HCT116 (cell line): Measurements from ENCODE around the gene CDK9. TPM values are rescaled to one million over a fixed set of nuclear protein-coding genes. Genes with fewer than 3 reads are reported as not detected.

ENCODE experiments used
- ATAC-seq: fragments of 200-7000 bp; cut with Tn5 transposase; 2 replicates; pipeline ENCODE4 v1.9.1; 2020; ENCODE audit warnings: mild to moderate bottlenecking, moderate library complexity
- BruUV-seq: library from RNA; stranded (reverse); fragments of 400-500 nt; replicated peaks from 2 replicates; lab custom pipeline; 2021; lab: Mats Ljungman, UMichigan
- CTCF ChIA-PET: fragments of 300-600 bp; sonication (Branson Sonifier 250); formaldehyde crosslinking; loops from one replicate; lab custom pipeline; 2021; ENCODE audit warnings: antibody characterized with exemption; lab: Charles Lee
- POLR2A ChIA-PET: fragments of 300-600, 350-600 bp; sonication (Branson Sonifier 250); formaldehyde crosslinking; loops from one replicate; lab custom pipeline; 2021; ENCODE audit warnings: antibody characterized with exemption; lab: Charles Lee
- RAD21 ChIA-PET, 2 experiments: fragments of 300-600 bp; sonication (Branson Sonifier 250); formaldehyde crosslinking; loops; one replicate each; lab custom pipeline; 2023; ENCODE audit warnings: low total read pairs in 2 of 2; ENCODE audit not compliant: uncharacterized antibody in 2 of 2, unreplicated experiment in 2 of 2, low non-redundant PET in 1 of 2; lab: Charles Lee
- DNase-seq: peaks from one replicate; pipeline ENCODE4 v3.0.0-alpha.2; 2010; ENCODE audit warnings: low read depth, low spot score
- H2AFZ ChIP-seq: fragments of 200-600 bp; shearing (Covaris generic), sonication (generic); 2 replicates; pipeline ENCODE4 v1.6.1; 2017; ENCODE audit warnings: low read depth, mixed run types, mixed read lengths, antibody characterized with exemption, low read length; ENCODE audit not compliant: poor library complexity, severe bottlenecking
- H3K27ac ChIP-seq: 2 replicates; pipeline ENCODE4 v1.5.1; 2012; ENCODE audit warnings: low read depth, low read length
- H3K27me3 ChIP-seq: fragments of 200-600 bp; sonication (generic); 2 replicates; pipeline ENCODE4 v1.6.1; 2016; ENCODE audit warnings: mixed run types, low read length, mixed read lengths; ENCODE audit not compliant: insufficient read depth
- H3K36me3 ChIP-seq, 2 experiments: fragments of 200-500 bp in 1 of 2; fragments of 200-600 bp in 1 of 2; sonication (Bioruptor generic) in 1 of 2; sonication (generic) in 1 of 2; 2 replicates each; pipeline versions ENCODE4 v1.5.1 to v1.6.1; 2014 to 2016; ENCODE audit warnings: low read length in 2 of 2, inconsistent platforms in 1 of 2, mixed read lengths in 1 of 2, mixed run types in 1 of 2; ENCODE audit not compliant: insufficient read depth in 2 of 2, control insufficient read depth in 1 of 2
- H3K4me1 ChIP-seq, 2 experiments: fragments of 200-600 bp in 1 of 2; sonication (generic) in 1 of 2; 2 replicates each; pipeline versions ENCODE4 v1.5.1 to v1.6.1; 2012 to 2017; ENCODE audit warnings: low read length in 2 of 2, inconsistent platforms in 1 of 2, mild to moderate bottlenecking in 1 of 2, mixed read lengths in 1 of 2, mixed run types in 1 of 2, moderate library complexity in 1 of 2; ENCODE audit not compliant: insufficient read depth in 2 of 2, control insufficient read depth in 1 of 2
- H3K4me2 ChIP-seq: fragments of 200-600 bp; sonication (generic); 2 replicates; pipeline ENCODE4 v1.6.1; 2017; ENCODE audit warnings: mixed run types, low read length, mixed read lengths
- H3K4me3 ChIP-seq, 2 experiments: fragments of 200-600 bp in 1 of 2; sonication (generic) in 1 of 2; replicated peaks in 1 of 2; 2 replicates each; pipeline ENCODE4 v1.5.1; 2011 to 2016; ENCODE audit warnings: low read length in 2 of 2, control low read depth in 1 of 2, low read depth in 1 of 2, mild to moderate bottlenecking in 1 of 2, mixed read lengths in 1 of 2, mixed run types in 1 of 2
- H3K79me2 ChIP-seq: fragments of 200-600 bp; sonication (generic); 2 replicates; pipeline ENCODE4 v1.6.1; 2017; ENCODE audit warnings: mild to moderate bottlenecking, mixed run types, low read length, moderate library complexity, mixed read lengths; ENCODE audit not compliant: insufficient read depth
- H3K9ac ChIP-seq: fragments of 200-600 bp; sonication (generic); 2 replicates; pipeline ENCODE4 v1.6.1; 2016; ENCODE audit warnings: low read length, mixed read lengths
- H3K9me2 ChIP-seq: fragments of 200-600 bp; sonication (generic), shearing (Covaris generic); 2 replicates; pipeline ENCODE4 v1.6.1; 2017; ENCODE audit warnings: mixed run types, mild to moderate bottlenecking, moderate library complexity; ENCODE audit not compliant: insufficient read depth
- H3K9me3 ChIP-seq, 2 experiments: fragments of 200-500 bp in 1 of 2; fragments of 200-600 bp in 1 of 2; sonication (Bioruptor generic) in 1 of 2; sonication (generic) in 1 of 2; 2 replicates each; pipeline ENCODE4 v1.6.1; 2014 to 2017; ENCODE audit warnings: low read length in 2 of 2, mixed read lengths in 2 of 2, inconsistent platforms in 1 of 2, low read depth in 1 of 2, mild to moderate bottlenecking in 1 of 2, mixed run types in 1 of 2, moderate library complexity in 1 of 2; ENCODE audit not compliant: control insufficient read depth in 1 of 2, insufficient read depth in 1 of 2
- H4K20me1 ChIP-seq: fragments of 200-600 bp; sonication (generic), shearing (Covaris generic); 2 replicates; pipeline ENCODE4 v1.6.1; 2017; ENCODE audit warnings: mixed run types, mild to moderate bottlenecking, moderate library complexity; ENCODE audit not compliant: insufficient read depth
- CBX3 ChIP-seq: IDR thresholded peaks from 2 replicates; pipeline ENCODE4 v1.6.1; 2012; ENCODE audit warnings: low read depth
- CEBPB ChIP-seq: IDR thresholded peaks from 2 replicates; pipeline ENCODE4 v1.6.1; 2012; ENCODE audit warnings: low read depth
- EGR1 ChIP-seq: IDR thresholded peaks from 2 replicates; pipeline ENCODE4 v1.6.1; 2012; ENCODE audit warnings: low read depth
- ELF1 ChIP-seq: IDR thresholded peaks from 2 replicates; pipeline ENCODE4 v1.6.1; 2012; ENCODE audit warnings: low read depth, borderline replicate concordance
- EZH2 ChIP-seq: fragments of 200-600 bp; sonication (generic); IDR thresholded peaks from 2 replicates; pipeline ENCODE4 v1.6.1; 2017; ENCODE audit warnings: antibody characterized with exemption, mixed run types
- EZH2phosphoT487 ChIP-seq: fragments of 200-600 bp; IDR thresholded peaks from 2 replicates; pipeline ENCODE4 v1.6.1; 2018; ENCODE audit warnings: antibody characterized with exemption, borderline replicate concordance
- FOSL1 ChIP-seq: IDR thresholded peaks from 2 replicates; pipeline ENCODE4 v1.6.1; 2012; ENCODE audit warnings: low read depth
- JUND ChIP-seq: IDR thresholded peaks from 2 replicates; pipeline ENCODE4 v1.6.1; 2012
- POLR2A ChIP-seq: IDR thresholded peaks from 2 replicates; pipeline ENCODE4 v1.7.0; 2011; ENCODE audit warnings: borderline replicate concordance; ENCODE audit not compliant: insufficient read depth, insufficient read length; ENCODE audit errors: extremely low read depth
- RAD21 ChIP-seq: IDR thresholded peaks from 2 replicates; pipeline ENCODE4 v1.6.1; 2012; ENCODE audit warnings: low read depth, mild to moderate bottlenecking
- SIN3A ChIP-seq: IDR thresholded peaks from 2 replicates; pipeline ENCODE4 v1.6.1; 2012; ENCODE audit warnings: low read depth
- SP1 ChIP-seq: IDR thresholded peaks from 2 replicates; pipeline ENCODE4 v1.6.1; 2012; ENCODE audit warnings: low read depth
- SRF ChIP-seq: IDR thresholded peaks from 2 replicates; pipeline ENCODE4 v1.6.1; 2012; ENCODE audit warnings: low read depth
- TCF7L2 ChIP-seq: IDR thresholded peaks from 2 replicates; pipeline ENCODE4 v1.7.0; 2011; ENCODE audit warnings: borderline replicate concordance, inconsistent platforms; ENCODE audit not compliant: insufficient read depth, insufficient read length; ENCODE audit errors: extremely low read depth
- ZFX ChIP-seq: fragments of 450-650 bp; IDR thresholded peaks from 2 replicates; pipeline ENCODE4 v1.6.1; 2017
- ZNF274 ChIP-seq: fragments of 200-500 bp; sonication (Bioruptor generic); IDR thresholded peaks from 2 replicates; pipeline ENCODE4 v1.6.1; 2014; ENCODE audit warnings: mild to moderate bottlenecking, low read depth, low read length, inconsistent platforms
- intact Hi-C: fragments of 100-400 bp; cut with micrococcal nuclease; formaldehyde crosslinking; loops from 2 replicates; pipeline ENCODE4 v1.10.0; 2022
- total RNA-seq: library from RNA; stranded (reverse); gene quantifications from one replicate; pipeline ENCODE4 v1.2.1, GENCODE V29; 2021; ENCODE audit not compliant: unreplicated experiment
- TF ChIP-seq, protein P1 (sequence below): IDR thresholded peaks from 2 replicates; pipeline ENCODE4 v1.6.1; 2011; ENCODE audit warnings: mild to moderate bottlenecking, low read length, moderate library complexity; ENCODE audit not compliant: insufficient replicate concordance; ENCODE audit errors: extremely low read depth
- TF ChIP-seq, protein P2 (sequence below), 3 experiments: fragments of 200-600 bp in 1 of 3; sonication (generic) in 1 of 3; IDR thresholded peaks in 2 of 3; conservative IDR thresholded peaks in 1 of 3; 2 replicates each; pipeline ENCODE4 v1.5.1; 2012 to 2017; ENCODE audit warnings: low read depth in 2 of 3, low read length in 2 of 3, antibody characterized with exemption in 1 of 3, borderline replicate concordance in 1 of 3, control low read depth in 1 of 3, mild to moderate bottlenecking in 1 of 3, mixed read lengths in 1 of 3, mixed run types in 1 of 3, moderate library complexity in 1 of 3; ENCODE audit not compliant: insufficient read depth in 1 of 3

CDK9 gene
- total RNA-seq, 1 experiment from 2014 or later = 102 TPM

- H3K27me3 ChIP-seq = no peaks in the 10 kb centered on the region
- no peaks in the 10 kb centered on the region for H3K9me2 ChIP-seq
- H2AFZ ChIP-seq = no peak overlapping the region
- TF ChIP-seq EZH2phosphoT487 (no peak), JUND (no peak), ELF1 (no peak), EGR1 (no peak), ZNF274 (no peak), SRF (no peak), FOSL1 (no peak), ZFX (no peak), RAD21 (no peak), POLR2A (no peak), TCF7L2 (no peak), CEBPB (no peak), EZH2 (no peak), CBX3 (no peak), SP1 (no peak), SIN3A (no peak)
- TF ChIP-seq, protein P1, sequence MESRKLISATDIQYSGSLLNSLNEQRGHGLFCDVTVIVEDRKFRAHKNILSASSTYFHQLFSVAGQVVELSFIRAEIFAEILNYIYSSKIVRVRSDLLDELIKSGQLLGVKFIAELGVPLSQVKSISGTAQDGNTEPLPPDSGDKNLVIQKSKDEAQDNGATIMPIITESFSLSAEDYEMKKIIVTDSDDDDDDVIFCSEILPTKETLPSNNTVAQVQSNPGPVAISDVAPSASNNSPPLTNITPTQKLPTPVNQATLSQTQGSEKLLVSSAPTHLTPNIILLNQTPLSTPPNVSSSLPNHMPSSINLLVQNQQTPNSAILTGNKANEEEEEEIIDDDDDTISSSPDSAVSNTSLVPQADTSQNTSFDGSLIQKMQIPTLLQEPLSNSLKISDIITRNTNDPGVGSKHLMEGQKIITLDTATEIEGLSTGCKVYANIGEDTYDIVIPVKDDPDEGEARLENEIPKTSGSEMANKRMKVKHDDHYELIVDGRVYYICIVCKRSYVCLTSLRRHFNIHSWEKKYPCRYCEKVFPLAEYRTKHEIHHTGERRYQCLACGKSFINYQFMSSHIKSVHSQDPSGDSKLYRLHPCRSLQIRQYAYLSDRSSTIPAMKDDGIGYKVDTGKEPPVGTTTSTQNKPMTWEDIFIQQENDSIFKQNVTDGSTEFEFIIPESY = no peak
- TF ChIP-seq, protein P2, sequence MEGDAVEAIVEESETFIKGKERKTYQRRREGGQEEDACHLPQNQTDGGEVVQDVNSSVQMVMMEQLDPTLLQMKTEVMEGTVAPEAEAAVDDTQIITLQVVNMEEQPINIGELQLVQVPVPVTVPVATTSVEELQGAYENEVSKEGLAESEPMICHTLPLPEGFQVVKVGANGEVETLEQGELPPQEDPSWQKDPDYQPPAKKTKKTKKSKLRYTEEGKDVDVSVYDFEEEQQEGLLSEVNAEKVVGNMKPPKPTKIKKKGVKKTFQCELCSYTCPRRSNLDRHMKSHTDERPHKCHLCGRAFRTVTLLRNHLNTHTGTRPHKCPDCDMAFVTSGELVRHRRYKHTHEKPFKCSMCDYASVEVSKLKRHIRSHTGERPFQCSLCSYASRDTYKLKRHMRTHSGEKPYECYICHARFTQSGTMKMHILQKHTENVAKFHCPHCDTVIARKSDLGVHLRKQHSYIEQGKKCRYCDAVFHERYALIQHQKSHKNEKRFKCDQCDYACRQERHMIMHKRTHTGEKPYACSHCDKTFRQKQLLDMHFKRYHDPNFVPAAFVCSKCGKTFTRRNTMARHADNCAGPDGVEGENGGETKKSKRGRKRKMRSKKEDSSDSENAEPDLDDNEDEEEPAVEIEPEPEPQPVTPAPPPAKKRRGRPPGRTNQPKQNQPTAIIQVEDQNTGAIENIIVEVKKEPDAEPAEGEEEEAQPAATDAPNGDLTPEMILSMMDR (IDR thresholded peaks at IDR 0.05 in 2 of 3, conservative IDR thresholded peaks at IDR 0.05 in 1 of 3; ENCODE audit: borderline replicate concordance in 1 of 3, insufficient read depth in 1 of 3, low read depth in 2 of 3, low read length in 2 of 3) = no peak
- H4K20me1 ChIP-seq = peaks cover 4% of the 10 kb centered on the region; the same call in 1 of the 2 replicates
- intact Hi-C loops = no loop called here
- RAD21 ChIA-PET = no interaction called here
- no peak overlapping the region for H3K4me2 ChIP-seq
- POLR2A ChIA-PET = interaction anchor here (0.7 kb wide), 1 partner anchor 38 kb away, joined by 3 read pairs; no protein-coding TSS in a partner anchor
- BruUV-seq = no TSS peak
- no peak overlapping the region for H3K4me3 ChIP-seq
- no peaks in the 10 kb centered on the region for H3K9me3 ChIP-seq
- CTCF ChIA-PET = no interaction called here
- H3K9ac ChIP-seq = no peak overlapping the region
- peaks cover 30% of the 10 kb centered on the region for H3K79me2 ChIP-seq
- H3K27ac ChIP-seq = peak overlapping the region; percentile 21; the same call in 1 of the 2 replicates
- no peak for ATAC-seq
- peaks cover 8 to 23% of the 10 kb centered on the region in 2 experiments for H3K4me1 ChIP-seq
- no peak for DNase-seq
- H3K36me3 ChIP-seq = peaks cover 13 to 45% of the 10 kb centered on the region in 2 experiments; a peak in 3 of 4 replicates
These were observed 22.6 kb downstream of the CDK9 start for GRCh38 chr9:127808347-127809001.
